ENCODE measurements around the gene SPAG6. TPM values are rescaled to one million over a fixed set of nuclear protein-coding genes. Genes with fewer than 3 reads are reported as not detected.
A peak's percentile ranks its signal among the peaks of the same experiment; 100 is the strongest.

Gene SPAG6
- total and polyA plus RNA-seq, 9 of the 15 experiments (the other 6 are each of a cell fraction or from before 2014, with no cell fraction given): 3.5 to 23.1 (median 11.8) TPM

- TF ChIP-seq, protein P1, sequence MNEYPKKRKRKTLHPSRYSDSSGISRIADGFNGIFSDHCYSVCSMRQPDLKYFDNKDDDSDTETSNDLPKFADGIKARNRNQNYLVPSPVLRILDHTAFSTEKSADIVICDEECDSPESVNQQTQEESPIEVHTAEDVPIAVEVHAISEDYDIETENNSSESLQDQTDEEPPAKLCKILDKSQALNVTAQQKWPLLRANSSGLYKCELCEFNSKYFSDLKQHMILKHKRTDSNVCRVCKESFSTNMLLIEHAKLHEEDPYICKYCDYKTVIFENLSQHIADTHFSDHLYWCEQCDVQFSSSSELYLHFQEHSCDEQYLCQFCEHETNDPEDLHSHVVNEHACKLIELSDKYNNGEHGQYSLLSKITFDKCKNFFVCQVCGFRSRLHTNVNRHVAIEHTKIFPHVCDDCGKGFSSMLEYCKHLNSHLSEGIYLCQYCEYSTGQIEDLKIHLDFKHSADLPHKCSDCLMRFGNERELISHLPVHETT (CRISPR knock-in tag; conservative IDR thresholded peaks at IDR 0.05 in 1 of 2, IDR thresholded peaks at IDR 0.05 in 1 of 2): no peak
- TF ChIP-seq STAT5A (IDR thresholded peaks at IDR 0.05; ENCODE audit: borderline replicate concordance, low read length) (peak; percentile 64), ZNF668 (CRISPR knock-in tag; IDR thresholded peaks at IDR 0.05) (no peak), PTTG1 (tag; IDR thresholded peaks at IDR 0.05; ENCODE audit: low read depth) (no peak), ZFX (CRISPR knock-in tag; IDR thresholded peaks at IDR 0.05) (no peak), NR0B1 (IDR thresholded peaks at IDR 0.05; ENCODE audit: partially characterized antibody) (no peak), ZNF766 (CRISPR knock-in tag; conservative IDR thresholded peaks at IDR 0.05) (peak; percentile 79), CTBP1 (IDR thresholded peaks at IDR 0.05; ENCODE audit: borderline replicate concordance) (peak; percentile 73), ZSCAN32 (CRISPR knock-in tag; IDR thresholded peaks at IDR 0.05) (0 out of 2 replicates have a peak, but pooled peaks have one; percentile 75), ZNF584 (CRISPR knock-in tag; IDR thresholded peaks at IDR 0.05; ENCODE audit: low read depth) (peak; percentile 44; the same call in 1 of the 2 replicates), TEAD4 (IDR thresholded peaks at IDR 0.05; ENCODE audit: low read length) (peak; percentile 86), TEAD4 (CRISPR knock-in tag; IDR thresholded peaks at IDR 0.05; ENCODE audit: borderline replicate concordance) (no peak), TAF15 (IDR thresholded peaks at IDR 0.05; ENCODE audit: low read depth, low read length) (no peak), ZNF3 (CRISPR knock-in tag; IDR thresholded peaks at IDR 0.05) (no peak), XRCC4 (IDR thresholded peaks at IDR 0.05; ENCODE audit: extremely low read depth, insufficient read depth, insufficient read length) (no peak), EP400 (IDR thresholded peaks at IDR 0.05) (peak; percentile 83), GTF2E2 (tag; IDR thresholded peaks at IDR 0.05) (peak; percentile 77; the same call in 1 of the 2 replicates), KDM1A (IDR thresholded peaks at IDR 0.05) (peak; percentile 16 to 76; a peak in 3 of 4 replicates), POLR2A (conservative IDR thresholded peaks at IDR 0.05) (no peak), ZNF282 (CRISPR knock-in tag; IDR thresholded peaks at IDR 0.05) (no peak)
- TF ChIP-seq, protein P2, sequence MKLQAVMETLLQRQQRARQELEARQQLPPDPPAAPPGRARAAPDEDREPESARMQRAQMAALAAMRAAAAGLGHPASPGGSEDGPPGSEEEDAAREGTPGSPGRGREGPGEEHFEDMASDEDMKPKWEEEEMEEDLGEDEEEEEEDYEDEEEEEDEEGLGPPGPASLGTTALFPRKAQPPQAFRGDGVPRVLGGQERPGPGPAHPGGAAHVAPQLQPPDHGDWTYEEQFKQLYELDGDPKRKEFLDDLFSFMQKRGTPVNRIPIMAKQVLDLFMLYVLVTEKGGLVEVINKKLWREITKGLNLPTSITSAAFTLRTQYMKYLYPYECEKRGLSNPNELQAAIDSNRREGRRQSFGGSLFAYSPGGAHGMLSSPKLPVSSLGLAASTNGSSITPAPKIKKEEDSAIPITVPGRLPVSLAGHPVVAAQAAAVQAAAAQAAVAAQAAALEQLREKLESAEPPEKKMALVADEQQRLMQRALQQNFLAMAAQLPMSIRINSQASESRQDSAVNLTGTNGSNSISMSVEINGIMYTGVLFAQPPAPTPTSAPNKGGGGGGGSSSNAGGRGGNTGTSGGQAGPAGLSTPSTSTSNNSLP (IDR thresholded peaks at IDR 0.05; ENCODE audit: borderline replicate concordance, low read depth, low read length): peak; percentile 85; the same call in 1 of the 2 replicates
Measured at GRCh38 chr10:22389856-22390589, 44.7 kb downstream of the SPAG6 start (continued).
